ENCODE results near the gene RSPRY1.
A peak's percentile ranks its signal among the peaks of the same experiment; 100 is the strongest.

The RSPRY1 gene

GRCh38 chr16:57185945-57186871 is at the start of gene RSPRY1, which contains the start of gene PSME3IP1:
Gene RSPRY1 (plus strand): TSS chr16:57186329. CDS start chr16:57204659, 18,330 bp downstream.
Gene PSME3IP1 (minus strand): TSS chr16:57186039. CDS start chr16:57173854, 12,185 bp downstream.
- DNase-seq: peak; percentile 99

GRCh38 chr16:57137043-57137442 is 49.1 kb upstream of the RSPRY1 start:
- DNase-seq: no peak

GRCh38 chr16:57137566-57138273 is 48.4 kb upstream of the RSPRY1 start:
- DNase-seq: no peak

GRCh38 chr16:57138281-57138935 is 47.7 kb upstream of the RSPRY1 start:
- no peak for DNase-seq

GRCh38 chr16:57140931-57141668 is 45.0 kb upstream of the RSPRY1 start:
- DNase-seq: no peak

GRCh38 chr16:57141822-57142631 is 44.1 kb upstream of the RSPRY1 start:
- no peak for DNase-seq

GRCh38 chr16:57143149-57143921 is 42.8 kb upstream of the RSPRY1 start:
- DNase-seq: no peak

- no peak for DNase-seq
Measured at GRCh38 chr16:57144027-57144426, 42.1 kb upstream of the RSPRY1 start.

DNA sequence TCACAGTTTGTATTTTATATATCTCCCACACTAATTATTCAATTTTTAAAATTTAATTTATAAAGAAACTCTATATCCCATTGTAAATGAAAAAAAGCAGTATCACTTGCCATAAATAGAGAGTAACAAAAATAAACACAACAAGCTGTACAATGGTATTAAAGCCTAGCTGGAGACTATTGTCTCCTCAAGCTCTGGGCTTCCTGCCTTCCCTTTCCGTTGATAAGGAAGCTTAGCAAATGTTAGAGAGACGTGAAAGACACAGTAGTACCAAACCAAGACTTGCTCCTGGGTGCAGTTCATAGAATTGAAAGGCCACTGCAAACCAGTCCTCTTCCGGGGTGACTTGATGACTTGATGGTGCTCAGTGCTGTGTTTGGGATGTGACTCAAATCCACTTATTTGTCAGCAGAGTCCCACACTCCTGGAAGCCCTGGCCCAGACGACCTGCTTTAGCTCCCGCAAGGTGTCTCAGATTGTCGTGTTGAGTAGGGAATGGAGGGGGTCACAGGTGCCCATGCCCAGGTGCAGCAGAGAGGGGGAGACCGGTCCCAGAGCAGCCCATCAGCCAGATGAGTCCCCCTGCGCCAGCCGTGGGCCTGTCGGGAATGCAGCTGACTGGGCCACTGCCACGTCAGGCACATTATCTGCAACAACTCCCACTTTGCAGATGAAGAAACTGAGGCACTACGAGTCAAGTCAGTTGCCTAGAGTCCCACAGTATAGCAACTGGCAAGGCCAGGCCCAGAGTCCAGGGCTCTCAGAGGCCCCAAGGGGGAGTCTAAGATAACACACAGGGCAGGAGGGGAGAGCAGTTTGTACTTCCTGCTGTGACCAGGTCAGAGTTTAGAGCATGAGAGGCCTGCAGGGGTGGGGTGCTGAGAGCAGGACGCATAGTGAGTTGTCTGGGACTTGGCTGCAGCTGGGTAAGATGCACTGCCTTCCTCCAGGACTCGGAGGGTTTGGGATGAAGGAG is 40.8 kb upstream of the RSPRY1 start:
- DNase-seq: no peak

DNA sequence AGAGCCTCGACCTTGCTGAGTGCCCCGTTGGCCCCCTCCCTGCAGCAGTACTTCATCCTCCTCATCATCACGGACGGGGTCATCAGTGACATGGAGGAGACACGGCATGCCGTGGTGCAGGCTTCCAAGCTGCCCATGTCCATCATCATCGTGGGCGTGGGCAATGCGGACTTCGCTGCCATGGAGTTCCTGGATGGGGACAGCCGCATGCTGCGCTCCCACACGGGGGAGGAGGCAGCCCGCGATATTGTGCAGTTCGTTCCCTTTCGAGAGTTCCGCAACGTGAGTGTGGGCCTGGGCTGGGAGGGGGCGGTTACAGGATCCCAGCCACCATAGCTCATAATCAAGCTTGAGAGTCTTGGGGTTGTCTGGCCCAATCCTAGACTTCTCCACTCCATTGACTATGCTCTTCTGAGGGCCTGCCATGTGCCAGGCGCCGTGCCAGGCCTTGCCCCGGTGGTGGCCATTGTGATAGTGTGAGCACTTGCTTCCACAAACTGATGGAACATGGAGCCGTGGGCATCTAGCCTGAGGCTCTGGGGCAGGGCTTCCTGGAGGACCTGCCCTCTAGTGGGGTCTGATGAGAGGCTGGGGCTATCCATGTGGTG is 40.0 kb upstream of the RSPRY1 start:
- no peak for DNase-seq

DNA sequence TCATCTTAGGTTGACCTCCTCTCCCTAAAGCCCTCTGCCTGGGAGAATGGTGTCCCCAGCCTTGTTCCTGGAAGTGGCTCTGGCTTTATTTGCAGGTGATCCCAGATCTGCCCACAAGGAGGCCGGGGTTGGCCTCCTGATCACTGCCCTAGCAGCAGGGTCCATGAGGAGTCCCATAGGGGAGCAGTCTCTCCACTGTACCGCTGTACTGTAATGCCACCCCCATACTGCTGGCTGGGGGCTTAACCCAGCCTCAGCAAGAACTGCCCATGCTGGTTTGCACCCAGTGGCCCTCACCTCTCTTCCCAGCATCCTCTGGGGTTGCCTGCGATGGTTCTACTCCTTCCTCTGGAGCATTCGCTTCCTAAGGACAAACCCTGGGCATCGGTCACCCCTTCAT is 39.4 kb upstream of the RSPRY1 start:
- DNase-seq: no peak

GRCh38 chr16:57147381-57148221 is 38.5 kb upstream of the RSPRY1 start:
- no peak for DNase-seq

GRCh38 chr16:57148481-57148880 is 37.6 kb upstream of the RSPRY1 start:
- no peak for DNase-seq

DNA sequence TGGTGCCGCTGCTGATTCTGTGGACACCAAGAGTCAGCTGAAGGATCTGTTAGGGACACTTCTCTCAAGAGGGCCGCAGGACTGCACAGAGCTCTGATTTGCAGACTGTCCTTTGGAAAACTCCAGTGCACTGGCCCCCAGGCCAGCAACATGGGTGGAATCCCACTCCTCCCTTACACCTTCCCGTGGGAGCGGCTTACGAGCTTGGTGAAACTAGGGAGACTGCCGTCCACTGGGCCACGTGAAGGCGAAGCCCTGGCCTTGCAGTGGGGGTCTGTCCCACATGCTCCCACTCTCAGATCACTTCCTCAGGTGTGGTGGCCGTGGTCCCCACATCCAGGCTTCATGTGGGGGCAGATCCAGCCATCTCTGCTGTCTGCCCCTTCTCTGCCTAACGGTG is 36.7 kb upstream of the RSPRY1 start:
- DNase-seq: no peak

GRCh38 chr16:57150682-57151330 is 35.3 kb upstream of the RSPRY1 start:
- no peak for DNase-seq

- no peak for DNase-seq
Measured at GRCh38 chr16:57151369-57151768, 34.8 kb upstream of the RSPRY1 start.

Measured in NCI-H1436 (cell line).